Measurements from ENCODE around the gene ZNF14.
"Not testable (repeated sequence)": the region's sequence is repeated elsewhere in the genome, so short reads cannot be mapped to it uniquely, and the experiment has no call there.

The ZNF14 gene

GRCh38 chr19:19732579-19733501 is at the start of gene ZNF14:
Gene ZNF14, minus strand, starts transcription at chr19:19733112. Its CDS starts 154 bp downstream, at chr19:19732958.
- peak; percentile 92 for DNase-seq (ENCODE audit: low read depth)

GRCh38 chr19:19781791-19782190 is 48.9 kb upstream of the ZNF14 start:
- DNase-seq (ENCODE audit: low read depth), result not testable (repeated sequence)

GRCh38 chr19:19778666-19779065 is 45.8 kb upstream of the ZNF14 start:
- no peak for DNase-seq (ENCODE audit: low read depth)

GRCh38 chr19:19777692-19778091 is 44.8 kb upstream of the ZNF14 start:
- DNase-seq (ENCODE audit: low read depth), result no peak

- DNase-seq (ENCODE audit: low read depth), result peak; percentile 98
Observed at GRCh38 chr19:19776206-19777008, 43.5 kb upstream of the ZNF14 start.

- DNase-seq (ENCODE audit: low read depth), result no peak
Observed at GRCh38 chr19:19775891-19776205, 42.9 kb upstream of the ZNF14 start.

GRCh38 chr19:19774354-19775033 is 41.6 kb upstream of the ZNF14 start:
- no peak for DNase-seq (ENCODE audit: low read depth)

- not testable (repeated sequence) for DNase-seq (ENCODE audit: low read depth)
Observed at GRCh38 chr19:19771963-19772362, 39.1 kb upstream of the ZNF14 start.

GRCh38 chr19:19769971-19770370 is 37.1 kb upstream of the ZNF14 start:
- DNase-seq (ENCODE audit: low read depth), result not testable (repeated sequence)

- DNase-seq (ENCODE audit: low read depth), result no peak
Observed at GRCh38 chr19:19758164-19758563, 25.3 kb upstream of the ZNF14 start.

- no peak for DNase-seq (ENCODE audit: low read depth)
Observed at GRCh38 chr19:19752760-19753403, 20.0 kb upstream of the ZNF14 start.

- no peak for DNase-seq (ENCODE audit: low read depth)
Observed at GRCh38 chr19:19751846-19752245, 18.9 kb upstream of the ZNF14 start.

- DNase-seq (ENCODE audit: low read depth), result no peak
Observed at GRCh38 chr19:19750842-19751790, 18.2 kb upstream of the ZNF14 start.

- no peak for DNase-seq (ENCODE audit: low read depth)
Observed at GRCh38 chr19:19749908-19750841, 17.3 kb upstream of the ZNF14 start.

- no peak for DNase-seq (ENCODE audit: low read depth)
Observed at GRCh38 chr19:19749117-19749907, 16.4 kb upstream of the ZNF14 start.

- DNase-seq (ENCODE audit: low read depth), result no peak
Observed at GRCh38 chr19:19748249-19748938, 15.5 kb upstream of the ZNF14 start.

GRCh38 chr19:19747357-19748220 is 14.7 kb upstream of the ZNF14 start:
- DNase-seq (ENCODE audit: low read depth), result no peak

All from EH (cell line).